Fibroblast of skin of left quadriceps (primary cell): ENCODE measurements around the gene USP15.

Experiments used
- DNase-seq, 2 experiments: peaks; one replicate each; pipeline ENCODE4 v3.0.0-alpha.2; 2013; ENCODE audit warnings: low read depth in 2 of 2

Gene USP15

GRCh38 chr12:62370189-62370588, 110.0 kb downstream of the USP15 start:
- no peak for DNase-seq

GRCh38 chr12:62371661-62372060, 111.5 kb downstream of the USP15 start:
- DNase-seq: no peak

- no peak for DNase-seq
Measured at GRCh38 chr12:62372134-62372533, 111.9 kb downstream of the USP15 start.

- DNase-seq: no peak
Measured at GRCh38 chr12:62372825-62373224, 112.6 kb downstream of the USP15 start.

- DNase-seq: no peak
Measured at GRCh38 chr12:62375603-62376002, 115.4 kb downstream of the USP15 start.

GRCh38 chr12:62379026-62379722, 119.0 kb downstream of the USP15 start:
- peak; percentile 35 to 41 for DNase-seq

GRCh38 chr12:62379723-62380045, 119.5 kb downstream of the USP15 start:
- no peak for DNase-seq

GRCh38 chr12:62382526-62382925, 122.3 kb downstream of the USP15 start:
- no peak for DNase-seq

GRCh38 chr12:62396750-62397149, 136.5 kb downstream of the USP15 start:
- peak in 1 of 2 experiments; percentile 4 for DNase-seq

- no peak for DNase-seq
Measured at GRCh38 chr12:62400135-62400534, 139.9 kb downstream of the USP15 start.

- no peak for DNase-seq
Measured at GRCh38 chr12:62401631-62402030, 141.4 kb downstream of the USP15 start.

- no peak for DNase-seq
Measured at GRCh38 chr12:62403031-62403430, 142.8 kb downstream of the USP15 start.

- no peak for DNase-seq
Measured at GRCh38 chr12:62407587-62407986, 147.4 kb downstream of the USP15 start.

- no peak for DNase-seq
Measured at GRCh38 chr12:62409068-62409467, 148.9 kb downstream of the USP15 start.

- no peak for DNase-seq
Measured at GRCh38 chr12:62414180-62414579, 154.0 kb downstream of the USP15 start.

- no peak for DNase-seq
Measured at GRCh38 chr12:62426089-62426488, 165.9 kb downstream of the USP15 start.

GRCh38 chr12:62429457-62429856, 169.3 kb downstream of the USP15 start:
- DNase-seq: no peak

- no peak for DNase-seq
Measured at GRCh38 chr12:62434494-62435302, 174.5 kb downstream of the USP15 start.

- peak; percentile 29 to 31 for DNase-seq
Measured at GRCh38 chr12:62435303-62436163, 175.3 kb downstream of the USP15 start.

GRCh38 chr12:62436164-62436503, 175.9 kb downstream of the USP15 start:
- DNase-seq: no peak

- peak; percentile 23 to 27 for DNase-seq
Measured at GRCh38 chr12:62438098-62438692, 178.0 kb downstream of the USP15 start.
